GM08714 (cell line): Measurements from ENCODE around the gene OR6S1.

Experiments
- H3K4me3 ChIP-seq: fragments of 200-500 bp; sonication (Bioruptor generic); 2 replicates; pipeline ENCODE4 v1.5.1; 2014; ENCODE audit warnings: mild to moderate bottlenecking, low read length, inconsistent platforms
- ZNF274 ChIP-seq: IDR thresholded peaks from 2 replicates; pipeline ENCODE4 v1.6.1; 2012; ENCODE audit warnings: mild to moderate bottlenecking, low read depth, low read length

The OR6S1 gene

GRCh38 chr14:20615996-20616395 is 25.5 kb downstream of the OR6S1 start:
- TF ChIP-seq ZNF274: no peak
- no peak overlapping the region for H3K4me3 ChIP-seq

GRCh38 chr14:20614038-20614840 is 27.3 kb downstream of the OR6S1 start:
- peak overlapping the region; percentile 90 for H3K4me3 ChIP-seq
- TF ChIP-seq ZNF274: no peak

GRCh38 chr14:20613094-20614037 is 28.1 kb downstream of the OR6S1 start:
- H3K4me3 ChIP-seq: peak overlapping the region; percentile 90
- no peak for TF ChIP-seq ZNF274

- H3K4me3 ChIP-seq: no peak overlapping the region; the same call in 1 of the 2 replicates
- TF ChIP-seq ZNF274: no peak
Measured at GRCh38 chr14:20612403-20612802, 29.1 kb downstream of the OR6S1 start.

GRCh38 chr14:20611277-20611676 is 30.2 kb downstream of the OR6S1 start:
- no peak overlapping the region for H3K4me3 ChIP-seq
- no peak for TF ChIP-seq ZNF274

- no peak for TF ChIP-seq ZNF274
- peak overlapping the region; percentile 77 for H3K4me3 ChIP-seq
Measured at GRCh38 chr14:20610002-20610765, 31.3 kb downstream of the OR6S1 start.

GRCh38 chr14:20609215-20610001 is 32.1 kb downstream of the OR6S1 start:
- H3K4me3 ChIP-seq: peak overlapping the region; percentile 77
- no peak for TF ChIP-seq ZNF274

GRCh38 chr14:20608383-20609110 is 32.9 kb downstream of the OR6S1 start:
- no peak overlapping the region for H3K4me3 ChIP-seq

GRCh38 chr14:20607617-20608016 is 33.9 kb downstream of the OR6S1 start:
- H3K4me3 ChIP-seq: no peak overlapping the region
- no peak for TF ChIP-seq ZNF274

More at GRCh38 chr14:20608383-20609110, 32.9 kb downstream of the OR6S1 start:
- no peak for TF ChIP-seq ZNF274

GRCh38 chr14:20606902-20607242 is 34.6 kb downstream of the OR6S1 start:
- H3K4me3 ChIP-seq: no peak overlapping the region
- no peak for TF ChIP-seq ZNF274

- no peak overlapping the region for H3K4me3 ChIP-seq
Measured at GRCh38 chr14:20606190-20606901, 35.1 kb downstream of the OR6S1 start.

GRCh38 chr14:20603813-20604690 is 37.4 kb downstream of the OR6S1 start:
- H3K4me3 ChIP-seq: no peak overlapping the region
- TF ChIP-seq ZNF274: no peak

More at GRCh38 chr14:20606190-20606901, 35.1 kb downstream of the OR6S1 start:
- TF ChIP-seq ZNF274: no peak
